Measurements from ENCODE around the gene NDUFS8. TPM values are rescaled to one million over a fixed set of nuclear protein-coding genes. Genes with fewer than 3 reads are reported as not detected.

NDUFS8 gene
- total RNA-seq, 1 experiment from 2014 or later, result 576 TPM

GRCh38 chr11:68035266-68035876 is 4.9 kb downstream of the NDUFS8 start:
- Histone ChIP-seq H3F3A (ENCODE audit: low read length, unreplicated experiment) (no peaks in the 10 kb centered on the region), H3K9me2 (replicated peaks; ENCODE audit: low read length) (no peaks in the 10 kb centered on the region), H3K27me3 (ENCODE audit: low read length) (no peaks in the 10 kb centered on the region), H3K4me2 (ENCODE audit: low read length) (no peak overlapping the region), H4K20me1 (ENCODE audit: low read length) (no peaks in the 10 kb centered on the region), H3K9me3 (ENCODE audit: low read length) (no peaks in the 10 kb centered on the region), H3K9ac (ENCODE audit: low read length) (no peak overlapping the region), H3K4me1 (ENCODE audit: insufficient read depth, low read length) (peaks cover 35% of the 10 kb centered on the region), H3K4me3 (ENCODE audit: low read length) (no peak overlapping the region), H2AFZ (ENCODE audit: low read length) (no peak overlapping the region), H3K27ac (ENCODE audit: low read length) (no peak overlapping the region), H3K79me2 (ENCODE audit: low read length) (peaks cover 54% of the 10 kb centered on the region), H3K36me3 (ENCODE audit: low read depth, low read length) (peaks cover 11% of the 10 kb centered on the region)
- ATAC-seq (no peak), DNase-seq (no peak)
- BruUV-seq (replicated peaks), result no TSS peak
- POLR2A ChIA-PET (ENCODE audit: unreplicated experiment), result no interaction called here
- CTCF ChIA-PET, result no interaction called here
- intact Hi-C loops (cut with micrococcal nuclease), result loop anchor here (5.0 kb wide), 1 partner anchor 87 kb away; the partner anchor contains the start of gene CHKA
- TF ChIP-seq EZH2 (IDR thresholded peaks at IDR 0.05; ENCODE audit: low read length, unreplicated experiment) (no peak), EZH2phosphoT487 (IDR thresholded peaks at IDR 0.05; ENCODE audit: borderline replicate concordance, low read length) (no peak), CTCF (conservative IDR thresholded peaks at IDR 0.05; ENCODE audit: low read depth, low read length) (no peak)

- POLR2A ChIA-PET (ENCODE audit: unreplicated experiment), result no interaction called here
- H3K36me3 ChIP-seq (ENCODE audit: low read depth, low read length), result peaks cover 11% of the 10 kb centered on the region
- H3K9me2 ChIP-seq (replicated peaks; ENCODE audit: low read length), result no peaks in the 10 kb centered on the region
- peaks cover 39% of the 10 kb centered on the region for H3K4me1 ChIP-seq (ENCODE audit: insufficient read depth, low read length)
- BruUV-seq (replicated peaks), result no TSS peak
- no peak overlapping the region for H2AFZ ChIP-seq (ENCODE audit: low read length)
- CTCF ChIA-PET, result no interaction called here
- no peaks in the 10 kb centered on the region for H3F3A ChIP-seq (ENCODE audit: low read length, unreplicated experiment)
- H3K9ac ChIP-seq (ENCODE audit: low read length), result no peak overlapping the region
- intact Hi-C loops (cut with micrococcal nuclease), result loop anchor here (5.0 kb wide), 1 partner anchor 86 kb away; the partner anchor contains the start of gene CHKA
- no peaks in the 10 kb centered on the region for H3K27me3 ChIP-seq (ENCODE audit: low read length)
- no peaks in the 10 kb centered on the region for H4K20me1 ChIP-seq (ENCODE audit: low read length)
- H3K79me2 ChIP-seq (ENCODE audit: low read length), result peaks cover 56% of the 10 kb centered on the region
- no peak for DNase-seq
- ATAC-seq, result no peak
- H3K27ac ChIP-seq (ENCODE audit: low read length), result no peak overlapping the region
- no peak overlapping the region for H3K4me2 ChIP-seq (ENCODE audit: low read length)
- H3K9me3 ChIP-seq (ENCODE audit: low read length), result no peaks in the 10 kb centered on the region
- no peak for TF ChIP-seq EZH2phosphoT487 (IDR thresholded peaks at IDR 0.05; ENCODE audit: borderline replicate concordance, low read length)
- TF ChIP-seq EZH2 (IDR thresholded peaks at IDR 0.05; ENCODE audit: low read length, unreplicated experiment), result no peak
- TF ChIP-seq CTCF (conservative IDR thresholded peaks at IDR 0.05; ENCODE audit: low read depth, low read length), result no peak
- H3K4me3 ChIP-seq (ENCODE audit: low read length), result no peak overlapping the region
Measured at GRCh38 chr11:68036141-68036716, 5.7 kb downstream of the NDUFS8 start.

- H3K79me2 ChIP-seq (ENCODE audit: low read length), result peaks cover 56% of the 10 kb centered on the region
- H3F3A ChIP-seq (ENCODE audit: low read length, unreplicated experiment), result no peaks in the 10 kb centered on the region
- H3K27me3 ChIP-seq (ENCODE audit: low read length), result no peaks in the 10 kb centered on the region
- DNase-seq (no peak), ATAC-seq (no peak)
- ChIA-PET POLR2A (ENCODE audit: unreplicated experiment) (no interaction called here), CTCF (no interaction called here)
- peaks cover 33% of the 10 kb centered on the region for H3K4me1 ChIP-seq (ENCODE audit: insufficient read depth, low read length)
- TF ChIP-seq EZH2phosphoT487 (IDR thresholded peaks at IDR 0.05; ENCODE audit: borderline replicate concordance, low read length) (no peak), CTCF (conservative IDR thresholded peaks at IDR 0.05; ENCODE audit: low read depth, low read length) (no peak), EZH2 (IDR thresholded peaks at IDR 0.05; ENCODE audit: low read length, unreplicated experiment) (no peak)
- H3K9ac ChIP-seq (ENCODE audit: low read length), result no peak overlapping the region
- H3K27ac ChIP-seq (ENCODE audit: low read length), result no peak overlapping the region
- H3K36me3 ChIP-seq (ENCODE audit: low read depth, low read length), result peaks cover 11% of the 10 kb centered on the region
- BruUV-seq (replicated peaks), result no TSS peak
- H3K4me2 ChIP-seq (ENCODE audit: low read length), result no peak overlapping the region
- no peaks in the 10 kb centered on the region for H3K9me3 ChIP-seq (ENCODE audit: low read length)
- no peaks in the 10 kb centered on the region for H3K9me2 ChIP-seq (replicated peaks; ENCODE audit: low read length)
- intact Hi-C loops (cut with micrococcal nuclease), result loop anchor here (5.0 kb wide), 1 partner anchor 86 kb away; the partner anchor contains the start of gene CHKA
- H2AFZ ChIP-seq (ENCODE audit: low read length), result no peak overlapping the region
- no peaks in the 10 kb centered on the region for H4K20me1 ChIP-seq (ENCODE audit: low read length)
- no peak overlapping the region for H3K4me3 ChIP-seq (ENCODE audit: low read length)
Measured at GRCh38 chr11:68036717-68037239, 6.3 kb downstream of the NDUFS8 start.

All from PC-3 (cell line).